SIG-M5 (cell line): ENCODE results near the gene ATP8B4.
"Not testable (repeated sequence)": the region's sequence is repeated elsewhere in the genome, so short reads cannot be mapped to it uniquely, and the experiment has no call there.

Source experiments
- DNase-seq: peaks from one replicate; lab custom pipeline; 2025; lab: John Stamatoyannopoulos, UW

Gene ATP8B4

GRCh38 chr15:50009634-50010033 lies 109.4 kb downstream of the ATP8B4 start:
- DNase-seq, result no peak

- DNase-seq, result no peak
Observed at GRCh38 chr15:50003786-50004334, 115.2 kb downstream of the ATP8B4 start.

- DNase-seq, result no peak
Observed at GRCh38 chr15:49991587-49991986, 127.4 kb downstream of the ATP8B4 start.

GRCh38 chr15:49990835-49991545 lies 128.0 kb downstream of the ATP8B4 start:
- no peak for DNase-seq

GRCh38 chr15:49989498-49989897 lies 129.5 kb downstream of the ATP8B4 start:
- no peak for DNase-seq

- no peak for DNase-seq
Observed at GRCh38 chr15:49988766-49989165, 130.3 kb downstream of the ATP8B4 start.

GRCh38 chr15:49987896-49988295 lies 131.1 kb downstream of the ATP8B4 start:
- no peak for DNase-seq

- DNase-seq, result no peak
Observed at GRCh38 chr15:49987198-49987785, 131.7 kb downstream of the ATP8B4 start.

- no peak for DNase-seq
Observed at GRCh38 chr15:49986326-49986725, 132.7 kb downstream of the ATP8B4 start.

- no peak for DNase-seq
Observed at GRCh38 chr15:49985463-49985862, 133.6 kb downstream of the ATP8B4 start.

GRCh38 chr15:49984436-49984835 lies 134.6 kb downstream of the ATP8B4 start:
- DNase-seq, result no peak

GRCh38 chr15:49982584-49982983 lies 136.4 kb downstream of the ATP8B4 start:
- DNase-seq, result no peak

- no peak for DNase-seq
Observed at GRCh38 chr15:49979705-49980382, 139.2 kb downstream of the ATP8B4 start.

GRCh38 chr15:49978121-49978520 lies 140.9 kb downstream of the ATP8B4 start:
- no peak for DNase-seq

GRCh38 chr15:49977306-49977705 lies 141.7 kb downstream of the ATP8B4 start:
- no peak for DNase-seq

GRCh38 chr15:49964551-49964950 lies 154.5 kb downstream of the ATP8B4 start:
- no peak for DNase-seq

GRCh38 chr15:49964061-49964460 lies 155.0 kb downstream of the ATP8B4 start:
- DNase-seq, result no peak

GRCh38 chr15:49963033-49963772 lies 155.8 kb downstream of the ATP8B4 start:
- DNase-seq, result not testable (repeated sequence)

GRCh38 chr15:49962044-49962602 lies 156.9 kb downstream of the ATP8B4 start:
- no peak for DNase-seq

GRCh38 chr15:49953421-49953820 lies 165.6 kb downstream of the ATP8B4 start:
- no peak for DNase-seq

- no peak for DNase-seq
Observed at GRCh38 chr15:49946681-49947080, 172.4 kb downstream of the ATP8B4 start.

GRCh38 chr15:49934487-49934886 lies 184.5 kb downstream of the ATP8B4 start:
- DNase-seq, result no peak
